Measurements from ENCODE around the gene HDAC9. TPM values are rescaled to one million over a fixed set of nuclear protein-coding genes. Genes with fewer than 3 reads are reported as not detected.

The HDAC9 gene
- 37.0 and 39.5 TPM in 2 replicates for total RNA-seq

GRCh38 chr7:18495412-18496340 lies at the start of gene HDAC9:
TSS of gene HDAC9 (plus strand) at chr7:18495749. CDS start at chr7:18496303, 554 bp downstream.

